Heart right ventricle (tissue), 16 donors: ENCODE measurements around the gene LONRF2. TPM values are rescaled to one million over a fixed set of nuclear protein-coding genes. Genes with fewer than 3 reads are reported as not detected.
"Not testable (repeated sequence)": the region's sequence is repeated elsewhere in the genome, so short reads cannot be mapped to it uniquely, and the experiment has no call there.

Experiments
- ATAC-seq, 8 donors: fragments of 200-7000 bp; cut with Tn5 transposase; one replicate each; pipeline ENCODE4 v1.9.1; 2020; ENCODE audit warnings: mild to moderate bottlenecking in 8 of 8, moderate library complexity in 8 of 8, moderate number of reproducible peaks in 1 of 8
- DNase-seq, 2 donors: peaks; one replicate each; pipeline ENCODE4 v3.0.0-alpha.2; 2020
- H3K27ac ChIP-seq, 10 donors: fragments of 200-600 bp; sonication (generic) in 2 of 10; one replicate each; pipeline versions ENCODE4 v1.5.0 to v1.8.0; 2020 to 2022; ENCODE audit warnings: mild to moderate bottlenecking in 3 of 10
- H3K27me3 ChIP-seq, 7 donors: fragments of 200-600 bp; one replicate each; pipeline ENCODE4 v1.8.0; 2021 to 2022; ENCODE audit warnings: mild to moderate bottlenecking in 2 of 7
- H3K36me3 ChIP-seq, 9 donors: fragments of 200-600 bp; sonication (generic) in 1 of 9; one replicate each; pipeline versions ENCODE4 v1.5.0 to v1.8.0; 2020 to 2022; ENCODE audit warnings: mild to moderate bottlenecking in 2 of 9
- H3K4me1 ChIP-seq, 9 donors: fragments of 200-600 bp; sonication (generic) in 1 of 9; one replicate each; pipeline versions ENCODE4 v1.5.0 to v1.8.0; 2020 to 2022; ENCODE audit warnings: mild to moderate bottlenecking in 4 of 9
- H3K4me3 ChIP-seq, 10 donors: fragments of 200-600 bp; sonication (generic) in 2 of 10; one replicate each; pipeline versions ENCODE4 v1.5.0 to v1.8.0; 2020 to 2022; ENCODE audit warnings: mild to moderate bottlenecking in 7 of 10, moderate library complexity in 2 of 10
- H3K9me3 ChIP-seq, 11 donors: fragments of 200-600 bp in 10 of 11; sonication (generic) in 2 of 11; one replicate each; pipeline versions ENCODE4 v1.5.0 to v1.8.0; 2013 to 2022; ENCODE audit warnings: mild to moderate bottlenecking in 2 of 11, control low read depth in 1 of 11, moderate library complexity in 1 of 11
- CTCF ChIP-seq, 9 donors: fragments of 200-600 bp; sonication (generic) in 2 of 9; IDR thresholded peaks; one replicate each; pipeline versions ENCODE4 v1.5.0 to v1.8.0; 2021 to 2022; ENCODE audit warnings: antibody characterized with exemption in 9 of 9, mild to moderate bottlenecking in 5 of 9, moderate library complexity in 1 of 9
- WGBS, 2 donors: extraction: QIAGEN DNeasy Blood & Tissue Kit; methylation state at CpG; one replicate each; pipeline ENCODE4 v1.1.7; 2013; ENCODE audit warnings: inconsistent platforms in 1 of 2; 5-methylcytosine and 5-hydroxymethylcytosine counted together
- intact Hi-C, 10 donors: fragments of 100-400 bp; cut with DNase I; formaldehyde crosslinking; loops; one replicate each; pipeline versions ENCODE4 v1.11.1 to v1.14.2; 2022
- long read RNA-seq, 3 donors: library from polyadenylated mRNA; unstranded; transcript quantifications; one replicate each; pipeline ENCODE4 v2.0.0, GENCODE V29; 2020 to 2021
- polyA plus RNA-seq, 2 donors: library from polyadenylated mRNA; stranded (reverse); fragments of 200-250 nt; gene quantifications; one replicate each; pipeline ENCODE4 v1.2.3, GENCODE V29; 2013
- total RNA-seq, 10 donors: library from RNA; stranded (reverse); fragmentation: NEBNext Ultra II Directional in 3 of 10; extraction: Animal tissue kit (Norgen Biotek cat#: 25700) in 3 of 10; gene quantifications; one replicate each; pipeline versions ENCODE4 v1.2.1 to v1.2.4, GENCODE V29; 2021 to 2023
- donor health status: Arrhythmogenic right ventricular cardiomyopathy.
- donor health status: ischemic (EF 13 %, LVEDD 7.1; RV severe dilation, severe dysfunction).
- donor health status: healthy with polysubstance abuse.
- donor health status: DM: no; HTN: yes; CAD: no.
- donor health status: DM: no; HTN: no; CAD: no.
- donor health status: ischemic (EF 25% LVEDD 6.9; RV normal size, moderate dysfunction).
- donor health status: ischemic (EF 25% LVEDD 5.7; RV mildly dilated, moderate dysfunction).
- donor health status: healthy.
- donor health status: DM: yes; HTN: yes; CAD: no.
- donor health status: Ischemic cardiomyopathy.
- donor health status: ischemic (EF 35%, LVEDD 5.7; RV mildly dilated, moderate dysfunction).
- donor health status: nonischemic (EF 11% LVEDD 7.7; RV severe dilation, severe dysfunction).
- donor health status: DM: yes; HTN: yes; CAD: no.
- donor health status: PGD.
- donor health status: ischemic (EF 29% LVEDD 5.4; RV normal size, mild dysfunction).
- donor health status: nonischemic (EF 23%, LVEDD 6.1; RV moderate dilation, normal function).

LONRF2 gene
- total RNA-seq (10 to 100 TPM; 11.3 to 33.3 (median 25.4) TPM), polyA plus RNA-seq (1 to 10 TPM in 1 of 2 donors, under 1 TPM in 1; 0.58 to 1.8 TPM)
- long read RNA-seq, donor 1, full-length matches to known transcripts = 3 of 25 reads
- long read RNA-seq, donor 1, partial matches to known transcripts = 0 of 25 reads
- long read RNA-seq, donor 1, other reads (novel, unspliced or antisense) = 22 of 25 reads
- long read RNA-seq, donor 2, full-length matches to known transcripts = 6 of 25 reads
- long read RNA-seq, donor 2, partial matches to known transcripts = 2 of 25 reads
- long read RNA-seq, donor 2, other reads (novel, unspliced or antisense) = 17 of 25 reads
- long read RNA-seq, donor 3, partial matches to known transcripts = 3 of 21 reads
- long read RNA-seq, donor 3, other reads (novel, unspliced or antisense) = 18 of 21 reads

DNA sequence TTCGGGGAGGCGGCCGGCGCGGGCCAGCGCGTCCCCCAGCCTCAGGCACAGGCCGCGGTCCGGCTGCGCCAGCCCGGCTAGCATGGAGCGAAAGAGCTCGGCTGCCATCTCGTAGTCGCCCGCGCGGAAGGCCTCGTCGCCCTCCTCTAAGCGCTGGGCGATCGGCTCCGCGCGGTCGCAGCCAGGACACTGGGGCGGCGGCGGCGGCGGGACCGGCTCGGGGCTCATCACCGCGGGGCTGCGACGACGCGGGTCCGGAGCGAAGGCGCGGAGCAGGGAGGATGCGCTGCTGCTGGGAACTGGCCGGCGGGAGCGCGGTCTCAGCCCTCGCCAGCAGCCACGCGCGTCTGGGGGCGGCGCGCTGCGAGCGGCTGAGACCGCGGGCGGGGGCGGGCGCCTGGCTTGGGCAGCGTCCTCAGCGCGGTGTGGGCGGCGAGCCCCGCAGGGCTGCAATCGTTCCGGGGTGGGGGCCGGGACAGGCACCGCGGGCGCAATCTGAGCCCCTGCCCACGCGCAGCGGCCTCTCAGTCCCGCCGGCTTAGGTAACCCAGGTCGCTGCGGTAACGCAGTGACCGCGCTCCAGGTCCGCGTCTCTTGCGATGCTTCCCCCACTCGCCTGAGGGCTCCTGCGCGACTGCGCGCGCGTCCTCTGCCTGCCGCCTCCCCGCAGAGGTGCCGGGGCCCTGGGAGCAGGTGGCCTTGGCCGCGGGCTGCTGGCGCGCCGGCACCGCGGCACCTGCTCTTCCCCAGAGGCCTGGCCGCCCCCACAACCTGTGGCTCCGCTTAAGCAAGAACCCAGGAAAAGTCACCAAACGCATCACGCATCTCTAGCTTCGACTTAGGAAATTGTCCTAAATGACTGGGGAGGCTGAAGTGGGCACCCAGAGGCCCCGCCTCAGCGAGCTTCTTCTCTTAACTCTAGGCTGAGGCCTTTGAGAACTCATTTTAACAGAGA lies at the start of gene LONRF2:
Gene LONRF2, minus strand, starts transcription at position 636 of the 955 bp plus-strand sequence. Its CDS starts 408 bp downstream, at position 228.
- Histone ChIP-seq H3K4me1 (peaks cover 0 to 21% (median 8%) of the 10 kb centered on the region in 9 donors), H3K4me3 (peak within 1 kb of the TSS; percentile 33 to 68 (median 61)), H3K27ac (peak within 1 kb of the TSS; percentile 41 to 83 (median 78)), H3K9me3 (peaks cover 0 to 15% (median 5%) of the 10 kb centered on the region in 11 donors), H3K36me3 (no peaks in the 10 kb centered on the region), H3K27me3 (peaks cover 0 to 77% (median 23%) of the 10 kb centered on the region in 7 donors)
- 2% methylated on average over 59 to 113 of the region's 113 CpGs for WGBS, 2 donors
- TF ChIP-seq CTCF (IDR thresholded peaks at IDR 0.05) = no peak
- ATAC-seq (peak; percentile 70 to 90 (median 74)), DNase-seq (peak; percentile 16 to 45)
- intact Hi-C loops = loop anchor here in 1 of 10 donors (5.0 kb wide), 1 partner anchor 60 kb away; no protein-coding TSS in a partner anchor

DNA sequence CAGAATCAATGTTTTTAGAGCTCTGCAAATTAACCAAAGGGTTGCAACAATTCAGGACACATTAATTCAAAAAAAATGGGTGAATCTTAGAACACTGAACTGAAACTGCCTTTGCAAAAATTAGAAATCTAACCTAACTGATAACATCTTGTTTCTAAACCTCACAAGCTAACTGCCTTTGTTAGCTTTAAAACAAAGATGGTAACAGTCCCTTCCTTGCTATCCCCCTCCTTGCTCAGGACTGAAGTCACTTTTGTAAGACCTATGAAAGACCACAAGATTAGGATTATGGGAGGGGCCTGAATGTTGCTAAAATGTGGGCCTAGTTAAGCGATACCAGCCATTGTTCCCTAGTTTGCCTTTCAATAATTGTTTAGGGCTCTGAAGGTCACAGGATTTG lies 44.9 kb upstream of the LONRF2 start:
- WGBS, 2 donors = 80 to 87% methylated on average over 1 of the region's 1 CpG
- TF ChIP-seq CTCF (IDR thresholded peaks at IDR 0.05) = no peak

GRCh38 chr2:100365434-100365833 lies 43.1 kb upstream of the LONRF2 start:
- intact Hi-C loops = loop anchor here in 1 of 10 donors (10.0 kb wide), 1 partner anchor 821 kb away; no protein-coding TSS in a partner anchor
- WGBS, 2 donors = 42 to 50% methylated on average over 3 of the region's 3 CpGs
- no peak for TF ChIP-seq CTCF (IDR thresholded peaks at IDR 0.05)
- Histone ChIP-seq H3K9me3 (peaks cover 0 to 47% (median 17%) of the 10 kb centered on the region in 11 donors), H3K4me3 (no peak overlapping the region), H3K36me3 (no peaks in the 10 kb centered on the region), H3K27me3 (no peaks in the 10 kb centered on the region), H3K4me1 (peaks cover 0 to 15% (median 0%) of the 10 kb centered on the region in 9 donors), H3K27ac (no peak overlapping the region)
- ATAC-seq (no peak), DNase-seq (peak in 1 of 2 donors; percentile 35)

More for the DNA sequence above, 44.9 kb upstream of the LONRF2 start:
- no peak overlapping the region for H3K4me3 ChIP-seq
- no peak overlapping the region for H3K27ac ChIP-seq
- H3K27me3 ChIP-seq = no peaks in the 10 kb centered on the region
- peaks cover 0 to 47% (median 14%) of the 10 kb centered on the region in 11 donors for H3K9me3 ChIP-seq
- peaks cover 0 to 15% (median 0%) of the 10 kb centered on the region in 9 donors for H3K4me1 ChIP-seq
- no peaks in the 10 kb centered on the region for H3K36me3 ChIP-seq
- no peak for DNase-seq
- intact Hi-C loops = loop anchor here in 1 of 10 donors (10.0 kb wide), 1 partner anchor 822 kb away; no protein-coding TSS in a partner anchor
- no peak for ATAC-seq

DNA sequence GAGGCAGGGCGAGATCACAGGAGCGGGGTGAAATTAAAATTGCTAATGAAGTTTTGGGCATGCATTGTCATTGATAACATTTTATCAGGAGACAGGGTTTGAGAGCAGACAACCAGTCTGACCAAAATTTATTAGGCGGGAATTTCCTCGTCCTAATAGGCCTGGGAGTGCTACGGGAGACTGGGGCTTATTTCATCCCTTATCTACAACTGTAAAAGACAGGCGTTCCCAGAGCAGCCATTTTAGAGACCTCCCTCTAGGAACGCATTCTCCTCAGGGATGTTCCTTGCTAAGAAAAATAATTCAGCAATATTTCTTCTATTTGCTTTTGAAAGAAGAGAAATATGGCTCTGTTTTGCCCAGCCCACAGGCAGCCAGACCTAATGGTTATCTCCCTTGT lies 40.0 kb upstream of the LONRF2 start:
- WGBS, 2 donors = 93 to 97% methylated on average over 7 of the region's 7 CpGs
- H3K27ac ChIP-seq, ATAC-seq, H3K36me3 ChIP-seq, H3K4me3 ChIP-seq, DNase-seq, H3K27me3 ChIP-seq: not testable (repeated sequence)
- Histone ChIP-seq H3K9me3 (peaks cover 0 to 32% (median 17%) of the 10 kb centered on the region in 11 donors), H3K4me1 (peaks cover 0 to 15% (median 0%) of the 10 kb centered on the region in 9 donors)
- intact Hi-C loops = loop anchor here in 1 of 10 donors (10.0 kb wide), 1 partner anchor 817 kb away; no protein-coding TSS in a partner anchor
